K562 (cell line): ENCODE measurements around the gene COQ6. TPM values are rescaled to one million over a fixed set of nuclear protein-coding genes. Genes with fewer than 3 reads are reported as not detected.
"Not testable (repeated sequence)": the region's sequence is repeated elsewhere in the genome, so short reads cannot be mapped to it uniquely, and the experiment has no call there.

Source experiments
- ATAC-seq: fragments of 200-7000 bp; cut with Tn5 transposase; 3 replicates; pipeline ENCODE4 v1.9.1; 2020; ENCODE audit warnings: moderate library complexity
- BruUV-seq: library from RNA; stranded (reverse); fragments of 400-500 nt; replicated peaks from 2 replicates; lab custom pipeline; 2021; lab: Mats Ljungman, UMichigan
- CTCF ChIA-PET: fragments of 300-600 bp; formaldehyde crosslinking; extraction: SDS; loops from one replicate; lab custom pipeline; 2021; ENCODE audit warnings: low intra/inter-chr PET ratio; lab: Yijun Ruan, JAX
- POLR2A ChIA-PET: fragments of 300-600, 350-650 bp; sonication (Branson Sonifier 250); formaldehyde crosslinking; extraction: SDS; loops from one replicate; lab custom pipeline; 2021; ENCODE audit warnings: antibody characterized with exemption, inconsistent platforms; lab: Yijun Ruan, JAX
- DNase-seq, 4 experiments: peaks; one replicate each; pipeline versions ENCODE4 v3.0.0 to v3.0.0-alpha.2; 2011 to 2018; ENCODE audit warnings: low spot score in 3 of 4, mixed read lengths in 3 of 4; ENCODE audit errors: extremely low read depth in 1 of 4
- FAIRE-seq: peaks from 2 replicates; lab custom pipeline; 2011; peaks lifted over from hg19 to GRCh38; lab: Jason Lieb, UNC
- H2AFZ ChIP-seq: 2 replicates; pipeline ENCODE4 v1.6.0; 2011; ENCODE audit warnings: low read depth, low read length, control low read depth, inconsistent platforms
- H3K27ac ChIP-seq: fragments of 200-600 bp; 3 replicates; pipeline ENCODE4 v1.8.0; 2011; ENCODE audit warnings: low read depth, mild to moderate bottlenecking, control low read depth, inconsistent platforms, low read length, moderate library complexity, mixed read lengths; ENCODE audit errors: extremely low read depth
- H3K27me3 ChIP-seq, 2 experiments: fragments of 300-600 bp in 1 of 2; 2 replicates in 1 of 2; 3 replicates in 1 of 2; pipeline versions ENCODE4 v1.6.0 to v1.8.0; 2011; ENCODE audit warnings: inconsistent platforms in 2 of 2, low read length in 2 of 2, mild to moderate bottlenecking in 1 of 2, mixed read lengths in 1 of 2, moderate library complexity in 1 of 2; ENCODE audit not compliant: control insufficient read depth in 2 of 2, insufficient read depth in 2 of 2
- H3K36me3 ChIP-seq: fragments of 300-600 bp; 3 replicates; pipeline ENCODE4 v1.8.0; 2011; ENCODE audit warnings: mild to moderate bottlenecking, low read length, inconsistent platforms; ENCODE audit not compliant: control insufficient read depth, insufficient read depth
- H3K4me1 ChIP-seq, 2 experiments: fragments of 200-600 bp in 1 of 2; replicated peaks in 1 of 2; 2 replicates in 1 of 2; 3 replicates in 1 of 2; pipeline versions ENCODE4 v1.5.1 to v1.8.0; 2011; ENCODE audit warnings: inconsistent platforms in 2 of 2, low read length in 2 of 2, mild to moderate bottlenecking in 1 of 2, mixed read lengths in 1 of 2, moderate library complexity in 1 of 2; ENCODE audit not compliant: control insufficient read depth in 2 of 2, insufficient read depth in 2 of 2
- H3K4me2 ChIP-seq: 2 replicates; pipeline ENCODE4 v1.6.1; 2011; ENCODE audit warnings: low read length, control low read depth, inconsistent platforms, mixed read lengths; ENCODE audit not compliant: insufficient read depth
- H3K4me3 ChIP-seq: fragments of 200-600 bp; sonication (generic), shearing (Covaris generic); 2 replicates; pipeline ENCODE4 v1.5.1; 2016; ENCODE audit warnings: control low read depth, inconsistent platforms
- H3K79me2 ChIP-seq: fragments of 200-600 bp; 3 replicates; pipeline ENCODE4 v1.8.0; 2011; ENCODE audit warnings: low read length, inconsistent platforms; ENCODE audit not compliant: control insufficient read depth, insufficient read depth
- H3K9ac ChIP-seq, 2 experiments: 2 replicates each; pipeline versions ENCODE4 v1.6.0 to v1.6.1; 2011; ENCODE audit warnings: low read depth in 2 of 2, low read length in 2 of 2, control low read depth in 1 of 2, inconsistent platforms in 1 of 2, mild to moderate bottlenecking in 1 of 2, mixed read lengths in 1 of 2; ENCODE audit not compliant: insufficient read depth in 1 of 2
- H3K9me1 ChIP-seq: one replicate; pipeline ENCODE4 v1.6.0; 2011; ENCODE audit warnings: inconsistent platforms, mild to moderate bottlenecking, low read length, moderate library complexity; ENCODE audit not compliant: control insufficient read depth, insufficient read depth
- H3K9me3 ChIP-seq: replicated peaks from 2 replicates; pipeline ENCODE4 v1.5.1; 2011; ENCODE audit warnings: low read depth, low read length, inconsistent platforms; ENCODE audit not compliant: control insufficient read depth, insufficient read depth
- H4K20me1 ChIP-seq: replicated peaks from 2 replicates; pipeline ENCODE4 v1.6.1; 2011; ENCODE audit warnings: low read length, inconsistent platforms, mixed read lengths; ENCODE audit not compliant: control insufficient read depth, insufficient read depth
- ARHGAP35 ChIP-seq: fragments of 450-650 bp; IDR thresholded peaks from 2 replicates; pipeline ENCODE4 v1.6.1; 2018; ENCODE audit not compliant: partially characterized antibody
- GTF2F1 ChIP-seq: IDR thresholded peaks from 2 replicates; pipeline ENCODE4 v1.6.1; 2011; ENCODE audit warnings: low read depth, low read length, improper control_type of control experiment
- ZC3H8 ChIP-seq: fragments of 450-650 bp; IDR thresholded peaks from 2 replicates; pipeline ENCODE4 v1.6.1; 2017
- ZNF143 ChIP-seq: sonication (generic); formaldehyde crosslinking; IDR thresholded peaks from 2 replicates; pipeline ENCODE4 v1.9.0; 2022; ENCODE audit warnings: mild to moderate bottlenecking, missing genetic modification reagents
- ZNF586 ChIP-seq: fragments of 450-650 bp; formaldehyde crosslinking; conservative IDR thresholded peaks from 2 replicates; pipeline ENCODE4 v1.4.0; 2020; ENCODE audit warnings: mild to moderate bottlenecking, moderate library complexity
- ZNF77 ChIP-seq: fragments of 250-450 bp; sonication (Bioruptor Pico); IDR thresholded peaks from 2 replicates; pipeline ENCODE4 v1.5.0; 2020
- WGBS: fragments of 100-300 bp; shearing (Covaris generic); methylation state at CpG from one replicate; pipeline ENCODE4 v1.1.6; 2016; ENCODE audit warnings: low coverage, mixed read lengths; ENCODE audit not compliant: insufficient coverage; ENCODE audit errors: missing lambda C conversion rate; 5-methylcytosine and 5-hydroxymethylcytosine counted together
- in situ Hi-C: fragments of 300-500 bp; cut with MboI; formaldehyde crosslinking; loops from 4 replicates; pipeline ENCODE4 v1.15.0; 2018; ENCODE audit warnings: inconsistent platforms, mixed read lengths
- intact Hi-C: fragments of 100-400 bp; cut with micrococcal nuclease; formaldehyde crosslinking; loops from 2 replicates; pipeline ENCODE4 v1.14.2; 2022
- polyA plus RNA-seq, 8 experiments: library from polyadenylated mRNA; depleted of rRNA in 4 of 8; stranded (reverse) in 5 of 8; unstranded in 3 of 8; fragments of >200 nt; fragmentation: Nextera tagmentation in 2 of 8; fragmentation: Illumina TruSeq in 1 of 8; extraction: Ambion mirVana in 2 of 8; extraction: Trizol in 1 of 8; gene quantifications; 2 replicates each; pipeline versions ENCODE4 v1.2.1 to v1.2.3, GENCODE V29; 2011 to 2014; ENCODE audit warnings: inconsistent platforms in 1 of 8, missing spikeins in 1 of 8
- total RNA-seq, 7 experiments: library from RNA; depleted of rRNA in 6 of 7; stranded (reverse); fragments of >200 nt in 6 of 7; fragmentation: Illumina TruSeq in 2 of 7; extraction: Trizol in 2 of 7; gene quantifications; 2 replicates each; pipeline versions ENCODE4 v1.2.1 to v1.2.3, GENCODE V29; 2011 to 2021; ENCODE audit warnings: low replicate concordance in 1 of 7

Gene COQ6
- total and polyA plus RNA-seq, 9 of the 15 experiments (the other 6 are each of a cell fraction or from before 2014, with no cell fraction given): 4.3 to 29.0 (median 11.7) TPM

GRCh38 chr14:73919457-73919856, 30.6 kb upstream of the COQ6 start:
- H3K9ac ChIP-seq, H4K20me1 ChIP-seq, in situ Hi-C loops, H3K4me2 ChIP-seq, ATAC-seq, H3K4me3 ChIP-seq, H3K27me3 ChIP-seq, DNase-seq, intact Hi-C loops, H3K9me3 ChIP-seq, FAIRE-seq, H3K9me1 ChIP-seq, H3K4me1 ChIP-seq, H3K79me2 ChIP-seq, POLR2A ChIA-PET, H2AFZ ChIP-seq, BruUV-seq, H3K27ac ChIP-seq, CTCF ChIA-PET: not testable (repeated sequence)
- WGBS: 97% methylated on average over 2 of the region's 2 CpGs
- H3K36me3 ChIP-seq: peaks cover 62% of the 10 kb centered on the region; the same call in 2 of the 3 replicates

DNA sequence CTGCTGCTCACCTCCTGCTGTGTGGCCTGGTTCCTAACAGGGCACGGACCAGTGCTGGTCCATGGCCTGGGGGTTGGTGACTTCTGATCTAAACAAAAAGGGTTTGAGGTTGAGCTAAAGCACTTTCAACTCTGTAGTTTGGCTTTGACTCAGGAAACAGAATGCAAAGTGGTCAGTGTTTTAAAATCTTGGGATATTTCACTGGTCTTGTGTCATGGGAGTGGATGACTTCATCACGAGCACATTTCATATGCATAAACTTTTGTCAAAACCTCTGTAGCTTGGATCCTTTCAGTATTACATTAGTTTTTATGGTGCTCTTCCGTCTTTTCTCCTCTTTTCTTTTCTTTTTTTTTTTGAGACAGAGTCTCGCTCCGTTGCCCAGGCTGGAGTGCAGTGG, 25.8 kb upstream of the COQ6 start:
- Histone ChIP-seq H3K9ac (no peak overlapping the region), H3K4me2 (no peak overlapping the region), H3K27me3 (no peaks in the 10 kb centered on the region), H3K9me1 (no peaks in the 10 kb centered on the region), H3K36me3 (peaks cover 77% of the 10 kb centered on the region; the same call in 2 of the 3 replicates), H3K27ac (no peak overlapping the region), H4K20me1 (no peaks in the 10 kb centered on the region), H3K79me2 (no peaks in the 10 kb centered on the region), H3K9me3 (no peaks in the 10 kb centered on the region), H2AFZ (no peak overlapping the region), H3K4me3 (no peak overlapping the region), H3K4me1 (no peaks in the 10 kb centered on the region)
- DNase-seq: no peak
- WGBS: 64% methylated on average over 3 of the region's 5 CpGs
- in situ Hi-C loops (no loop called here), intact Hi-C loops (no loop called here)
- FAIRE-seq: no peak
- POLR2A ChIA-PET: no interaction called here
- TF ChIP-seq GTF2F1: no peak
- no peak for TF ChIP-seq ZNF77 (CRISPR knock-in tag)
- TF ChIP-seq ARHGAP35: no peak
- TF ChIP-seq ZC3H8: no peak
- TF ChIP-seq ZNF143: no peak
- TF ChIP-seq ZNF586 (CRISPR knock-in tag): no peak
- no TSS peak for BruUV-seq
- CTCF ChIA-PET: no interaction called here
- ATAC-seq: no peak
